NCI-H1694 treated with DMSO at 0.1 percent for 48 hours (cell line): ENCODE measurements around the gene PKP2.
A peak's percentile ranks its signal among the peaks of the same experiment; 100 is the strongest.
"Not testable (repeated sequence)": the region's sequence is repeated elsewhere in the genome, so short reads cannot be mapped to it uniquely, and the experiment has no call there.

Experiments used
- DNase-seq: peaks from one replicate; lab custom pipeline; 2025; lab: John Stamatoyannopoulos, UW

Gene PKP2

DNA sequence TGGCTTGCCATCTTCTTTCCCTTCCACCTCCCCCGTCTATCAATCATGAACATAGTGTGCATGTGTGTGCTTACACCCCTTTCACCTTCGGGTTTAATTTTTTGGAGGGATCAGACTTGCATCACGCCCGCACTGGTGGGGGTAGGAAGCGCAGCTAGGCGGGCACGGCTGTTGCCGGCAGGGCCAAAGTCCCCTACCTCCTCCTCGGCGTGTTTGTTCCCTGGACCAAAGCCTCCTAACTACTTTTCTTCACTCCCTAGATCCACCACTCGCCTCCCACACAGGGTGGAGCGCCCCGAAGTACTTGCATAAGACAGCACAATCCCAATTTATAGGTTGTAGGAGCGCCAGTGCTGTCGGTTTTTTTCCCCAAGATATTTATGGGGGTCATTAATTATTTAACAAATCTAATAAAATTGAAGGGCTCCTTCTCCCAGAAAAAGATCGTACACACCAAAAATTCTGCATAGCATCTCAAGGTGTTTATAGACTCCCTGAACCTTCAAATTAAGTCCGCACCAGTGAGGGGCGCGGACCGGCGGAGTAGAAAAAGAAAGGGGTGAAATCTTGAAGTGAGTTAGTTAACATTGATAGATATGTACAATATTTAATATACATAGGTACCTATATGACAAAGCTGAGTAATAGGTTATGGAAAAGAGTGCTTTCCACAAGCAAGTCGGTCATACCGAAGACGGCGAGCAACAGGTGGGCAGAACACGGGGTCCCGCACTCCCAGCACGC is 717 bp downstream of the PKP2 start:
- no peak for DNase-seq

DNA sequence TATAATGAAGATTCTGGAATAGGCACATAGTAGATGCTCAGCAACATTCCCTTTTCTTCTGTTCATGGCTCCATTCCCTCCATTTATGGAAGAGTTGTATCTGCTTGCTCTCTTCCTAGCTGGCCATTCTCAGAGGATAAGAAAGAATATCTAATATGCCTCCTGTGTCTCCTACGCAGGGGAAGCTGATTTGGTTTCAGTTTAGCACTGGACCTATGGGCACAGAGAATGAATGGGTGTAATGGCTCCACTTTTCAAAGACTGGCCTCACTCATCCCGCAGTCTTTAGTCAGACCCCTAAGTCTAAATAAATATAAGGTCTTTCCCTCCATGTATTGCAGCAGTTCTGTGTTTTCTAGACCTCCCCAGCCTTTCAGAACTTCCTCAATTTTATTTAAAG is 2.0 kb downstream of the PKP2 start:
- DNase-seq, result no peak

DNA sequence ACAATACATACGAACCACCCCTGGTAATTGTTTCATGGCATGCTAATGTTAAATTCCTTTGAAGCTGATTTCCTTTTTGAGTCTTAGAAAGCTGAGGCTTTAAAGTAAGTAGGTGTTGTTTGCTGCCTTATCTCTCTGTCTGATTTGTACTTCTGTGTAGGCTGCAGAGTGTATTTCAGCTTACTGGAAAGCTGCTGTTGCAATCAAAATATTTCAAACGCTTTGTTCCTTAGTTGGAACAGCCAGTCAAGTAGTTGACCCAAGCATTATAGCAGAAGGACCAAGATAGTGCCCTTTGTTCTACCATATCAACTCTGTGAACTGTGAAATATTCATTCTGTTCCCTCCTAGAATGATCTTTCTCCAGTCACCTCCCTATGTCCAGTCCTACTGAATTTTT is 3.1 kb downstream of the PKP2 start:
- no peak for DNase-seq

DNA sequence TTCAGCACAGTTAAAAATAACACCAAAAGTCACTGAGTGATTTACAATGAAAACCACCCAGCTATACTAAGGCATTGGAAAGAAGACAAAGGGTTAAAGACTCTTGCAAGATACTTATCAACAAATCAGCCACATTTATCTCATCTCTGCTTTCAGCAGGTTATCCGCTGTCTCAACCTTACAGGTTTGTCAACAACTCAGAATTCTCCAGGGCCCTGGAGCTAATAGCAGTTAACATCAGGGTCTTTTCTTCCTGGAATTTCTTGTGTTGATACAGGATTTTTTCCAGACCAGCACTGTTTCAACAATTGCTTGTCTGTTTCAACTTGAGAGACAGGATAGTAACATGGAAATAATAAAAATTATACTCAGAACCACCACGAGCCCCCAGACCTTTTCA is 3.5 kb downstream of the PKP2 start:
- no peak for DNase-seq

DNA sequence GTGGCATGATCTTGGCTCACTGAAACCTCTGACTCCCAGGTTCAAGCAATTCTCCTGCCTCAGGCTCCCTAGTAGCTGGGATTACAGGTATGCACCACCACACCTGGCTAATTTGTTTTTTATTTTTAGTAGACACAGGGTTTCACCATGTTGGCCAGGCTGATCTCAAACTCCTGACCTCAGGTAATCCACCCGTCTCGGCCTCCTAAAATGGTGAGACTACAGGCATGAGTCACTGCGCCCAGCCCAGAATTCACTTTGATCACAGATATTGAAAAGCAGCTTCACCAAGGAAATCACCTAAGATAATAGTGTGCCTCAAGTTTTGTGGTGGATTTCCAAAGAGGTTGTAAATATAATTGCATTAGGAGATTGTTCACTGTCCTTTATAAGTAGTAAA is 4.2 kb downstream of the PKP2 start:
- not testable (repeated sequence) for DNase-seq

DNA sequence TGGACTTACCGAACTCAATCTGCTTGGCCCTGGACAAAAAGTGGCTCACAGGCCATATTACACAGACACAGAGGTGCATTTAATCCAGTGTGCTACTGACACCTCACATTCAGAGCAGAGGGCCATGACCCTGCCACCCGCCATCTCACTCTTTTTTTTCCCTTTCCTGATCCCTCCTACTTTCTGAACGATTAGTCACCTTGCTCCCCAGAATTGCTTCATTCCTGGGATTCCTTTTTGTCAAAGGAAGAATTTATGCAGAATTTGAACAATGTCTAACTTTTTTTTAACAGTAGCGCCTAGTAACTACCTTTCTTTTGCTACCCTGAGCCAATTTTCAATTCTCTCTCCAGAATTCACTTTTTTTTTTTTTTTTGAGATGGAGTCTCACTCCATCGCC is 4.6 kb downstream of the PKP2 start:
- no peak for DNase-seq

DNA sequence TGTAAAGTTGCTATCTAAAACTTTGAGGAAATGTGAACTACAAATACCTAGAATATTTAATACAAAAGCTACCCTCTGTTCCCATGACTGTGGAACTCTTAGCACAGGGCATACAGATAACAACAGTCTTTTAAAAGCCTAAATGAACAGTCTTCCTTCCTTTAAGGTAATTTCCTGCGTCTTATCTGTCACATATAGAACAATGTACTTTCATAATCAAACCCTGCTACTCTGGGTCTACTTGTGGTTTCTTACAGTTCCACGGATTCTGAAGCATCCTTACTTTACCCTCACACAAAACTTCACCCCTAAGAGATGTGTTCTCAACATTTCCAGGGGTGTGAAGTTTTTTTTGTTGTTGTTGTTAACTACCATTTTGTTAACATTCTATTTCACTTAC is 5.1 kb downstream of the PKP2 start:
- DNase-seq, result no peak

DNA sequence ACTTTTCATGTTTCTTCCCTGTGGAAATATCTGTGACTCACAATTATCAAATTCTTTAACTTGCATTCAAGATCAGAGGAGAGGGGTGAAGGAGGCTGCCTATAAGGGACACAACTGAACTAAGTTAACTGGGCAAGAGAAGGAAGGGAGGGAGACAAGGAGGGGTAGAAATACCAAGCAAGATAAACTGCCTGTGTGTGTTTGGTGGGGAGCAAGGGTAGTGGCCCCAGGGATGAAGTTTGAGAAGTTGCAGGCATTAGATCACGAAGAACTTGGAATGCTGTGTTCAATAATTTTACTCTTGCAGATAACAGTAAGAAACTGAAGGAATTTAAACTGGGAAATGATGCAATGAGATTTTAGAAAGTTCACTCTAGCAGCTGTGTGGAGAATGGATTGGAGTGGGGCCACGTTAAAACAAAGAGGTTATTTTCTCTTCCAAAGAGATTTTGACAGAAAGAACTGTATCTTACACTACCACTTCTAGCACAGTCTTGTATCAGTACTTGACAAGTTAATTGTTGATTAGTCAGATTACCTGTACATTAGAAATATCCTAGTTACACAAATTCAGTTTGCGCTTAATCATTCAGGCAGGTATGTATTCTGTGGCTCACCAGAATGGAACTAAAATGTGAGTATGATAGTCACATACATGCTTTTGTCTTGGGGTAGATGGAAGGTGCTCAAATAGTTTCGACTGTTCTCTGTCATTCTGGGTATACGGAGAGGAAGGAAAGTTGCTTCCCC is 7.4 kb downstream of the PKP2 start:
- DNase-seq, result no peak

DNA sequence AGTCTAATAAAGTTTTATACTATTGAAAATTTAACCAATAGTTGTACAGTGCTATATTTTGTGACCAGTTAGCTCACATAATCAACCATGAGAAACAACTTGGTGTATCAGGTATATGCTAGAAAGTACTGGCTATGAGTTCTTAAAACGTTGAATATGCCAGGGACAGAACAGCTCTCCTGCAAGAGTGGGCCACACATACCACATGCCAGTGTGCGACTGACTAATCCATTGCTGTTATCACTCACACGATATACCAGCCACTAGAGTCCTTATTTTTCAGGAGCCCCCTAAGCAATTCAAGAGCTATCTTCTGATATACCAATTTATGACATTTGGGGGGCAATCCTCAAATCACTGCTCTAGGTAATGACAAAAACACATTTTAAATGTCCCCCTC is 9.5 kb downstream of the PKP2 start:
- no peak for DNase-seq

DNA sequence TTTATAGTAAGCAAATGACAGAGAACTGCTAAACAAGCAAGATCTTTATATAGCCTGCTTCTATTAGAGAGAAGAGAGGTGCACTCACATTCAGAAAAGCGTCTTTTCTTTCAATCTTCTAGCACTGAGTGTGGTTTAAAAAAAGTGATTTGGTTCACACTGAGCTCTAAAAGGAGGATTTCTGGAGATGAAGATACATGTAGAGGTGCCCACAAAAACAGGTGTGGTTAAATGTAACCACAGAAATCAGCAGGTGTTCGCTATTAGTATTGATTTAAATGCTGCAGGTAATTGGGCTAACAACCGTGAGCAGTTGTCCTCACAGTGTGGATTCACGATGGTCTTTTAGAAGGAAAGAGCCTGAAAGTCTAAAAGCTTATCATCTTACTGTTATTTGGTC is 10.7 kb downstream of the PKP2 start:
- no peak for DNase-seq

DNA sequence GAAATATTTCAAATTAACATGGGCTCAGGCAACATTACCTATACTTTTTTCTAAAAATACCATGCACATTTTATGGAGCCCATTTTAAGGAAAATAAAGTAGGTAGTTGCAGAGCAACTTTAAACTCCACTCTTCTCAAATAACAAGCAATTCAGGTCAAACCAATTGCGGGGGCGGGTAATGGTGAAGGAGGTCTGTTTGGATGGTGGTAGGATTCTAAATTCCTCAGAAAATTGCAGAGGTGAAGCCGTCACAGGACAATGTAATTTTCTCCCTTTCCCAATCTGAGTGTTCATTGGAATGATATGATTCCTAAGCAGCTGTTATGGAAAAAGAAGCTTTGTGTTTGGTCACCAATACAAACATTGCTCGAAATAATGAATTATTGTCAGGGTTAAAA is 11.6 kb downstream of the PKP2 start:
- no peak for DNase-seq

DNA sequence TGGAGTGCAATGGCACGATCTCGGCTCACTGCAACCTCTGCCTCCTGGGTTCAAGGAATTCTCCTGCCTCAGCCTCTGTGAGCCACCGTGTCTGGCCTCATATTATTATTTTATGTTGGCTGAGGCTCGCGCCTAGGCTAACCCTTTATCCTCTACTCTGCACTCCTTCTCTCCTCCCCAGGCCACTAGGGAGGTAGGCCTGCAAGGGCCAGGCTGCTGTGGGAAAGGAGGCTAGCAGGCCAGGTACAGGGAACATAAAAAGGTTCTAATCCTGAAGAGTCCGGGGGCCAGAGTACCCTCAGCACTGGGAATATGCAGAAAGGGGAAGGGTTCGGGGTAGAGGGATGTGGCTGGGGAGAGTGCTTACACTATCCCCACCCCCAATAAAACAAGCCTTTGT is 14.9 kb downstream of the PKP2 start:
- no peak for DNase-seq

DNA sequence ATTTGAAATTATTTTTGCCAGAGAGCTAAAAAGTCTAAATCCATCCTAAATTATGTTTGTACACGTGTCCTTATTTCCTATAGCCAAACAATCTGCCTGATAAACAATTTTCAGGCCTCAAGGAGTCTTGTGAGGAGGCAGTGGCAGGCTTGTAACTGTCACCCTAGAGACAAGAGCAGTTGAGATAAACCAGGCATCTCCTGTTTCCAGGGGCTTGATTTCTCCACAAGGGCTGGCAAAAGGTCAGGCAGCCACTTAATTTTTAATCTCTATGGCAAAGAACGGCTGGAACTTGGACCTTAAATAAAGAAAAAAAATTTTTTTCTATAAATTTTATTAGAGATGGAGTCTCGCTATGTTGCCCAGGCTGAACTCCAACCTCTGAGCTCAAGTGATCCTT is 15.5 kb downstream of the PKP2 start:
- DNase-seq, result no peak

DNA sequence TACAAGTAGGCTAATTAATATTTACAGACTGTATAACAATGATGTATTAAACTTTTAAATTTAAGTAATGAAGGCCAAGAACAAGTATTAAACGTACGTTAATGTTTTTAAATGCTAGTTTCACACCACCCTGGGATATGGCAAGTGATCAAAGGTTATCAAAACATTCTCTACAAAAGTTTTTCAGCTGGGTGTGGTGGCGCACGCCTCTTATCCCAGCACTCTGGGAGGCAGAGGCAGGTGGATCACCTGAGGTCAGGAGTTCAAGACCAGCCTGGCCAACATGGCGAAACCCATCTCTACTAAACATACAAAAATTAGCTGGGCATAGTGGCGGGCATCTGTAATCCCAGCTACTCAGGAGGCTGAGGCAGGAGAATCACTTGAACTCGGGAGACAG is 17.5 kb downstream of the PKP2 start:
- not testable (repeated sequence) for DNase-seq

DNA sequence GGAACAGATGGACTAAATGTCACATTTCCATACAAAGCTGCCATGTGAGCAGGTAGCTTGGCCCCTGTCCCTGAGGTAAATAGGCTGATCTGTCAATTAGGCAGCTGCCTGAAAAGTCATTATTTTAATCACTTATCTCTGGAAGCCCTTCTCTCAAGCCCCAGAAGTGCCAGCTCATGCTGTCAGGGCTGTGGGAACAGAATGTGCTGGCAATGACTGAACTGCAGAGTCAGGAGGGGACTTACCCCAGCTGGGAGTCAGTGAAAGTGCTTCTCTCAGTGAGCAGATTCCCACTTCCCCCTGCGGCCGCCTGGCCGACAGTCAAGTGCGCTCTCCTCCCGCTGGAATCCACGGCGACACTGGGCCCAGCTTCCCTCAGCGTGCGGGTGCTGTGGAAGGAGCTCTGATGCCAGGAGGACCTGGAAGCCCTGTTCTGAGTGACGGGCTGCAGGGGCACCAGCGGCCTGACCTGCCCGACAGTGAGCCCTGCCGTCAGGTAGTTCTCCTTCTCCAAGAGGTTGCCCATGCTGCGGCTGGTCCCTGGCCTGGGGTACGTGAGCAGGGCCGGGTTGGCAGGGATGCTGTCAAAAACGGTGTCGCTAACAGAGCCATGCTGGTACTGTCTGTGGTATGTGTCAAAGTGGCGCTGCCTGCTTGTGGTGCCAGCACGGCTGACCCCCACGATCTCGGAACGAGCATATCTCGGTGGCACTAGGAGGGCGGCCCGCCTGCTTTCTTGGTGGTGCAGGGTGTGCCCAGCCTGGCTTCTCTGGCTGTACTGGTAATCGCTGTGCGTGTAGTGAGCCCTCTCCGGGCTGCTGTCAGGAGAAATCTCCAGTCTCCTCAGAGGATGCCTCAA is 18.7 kb downstream of the PKP2 start:
- DNase-seq, result peak; percentile 100

DNA sequence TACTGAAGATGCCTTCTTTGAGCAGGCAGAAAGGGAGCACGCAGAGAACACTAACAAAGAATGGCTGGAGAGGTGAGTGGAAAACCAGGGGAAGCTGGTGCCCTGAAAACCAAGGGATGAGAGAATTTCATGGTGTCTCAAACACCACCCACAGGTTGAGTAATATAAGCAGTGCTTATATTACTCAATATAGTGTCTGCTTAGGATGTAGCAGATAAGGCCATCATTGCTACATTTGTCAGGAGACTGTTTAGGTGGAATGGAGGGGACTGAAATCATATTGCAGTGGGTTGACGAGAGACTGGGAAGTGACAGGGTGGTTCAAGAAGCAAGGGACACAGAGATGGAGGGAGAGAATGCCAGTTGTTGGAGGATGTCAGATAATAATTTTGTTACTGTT is 20.6 kb downstream of the PKP2 start:
- no peak for DNase-seq

DNA sequence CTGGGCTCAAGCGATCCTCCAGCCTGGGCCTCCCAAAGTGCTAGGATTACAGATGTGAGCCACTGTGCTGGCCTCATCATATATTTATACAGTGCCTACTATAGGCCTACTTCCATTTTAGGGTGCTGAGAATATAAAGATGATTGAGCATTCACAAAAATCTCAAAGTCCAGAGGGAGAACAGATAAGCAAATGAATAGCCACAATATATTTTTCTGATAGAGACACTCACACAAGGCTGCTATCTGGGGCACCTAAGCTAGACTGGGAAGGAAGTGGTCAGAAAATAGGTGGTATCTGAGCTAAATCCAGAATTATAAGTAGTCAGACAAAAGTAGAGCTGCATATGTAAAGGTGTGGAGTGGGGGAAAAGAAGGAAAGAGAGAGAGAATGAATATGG is 21.6 kb downstream of the PKP2 start:
- no peak for DNase-seq

DNA sequence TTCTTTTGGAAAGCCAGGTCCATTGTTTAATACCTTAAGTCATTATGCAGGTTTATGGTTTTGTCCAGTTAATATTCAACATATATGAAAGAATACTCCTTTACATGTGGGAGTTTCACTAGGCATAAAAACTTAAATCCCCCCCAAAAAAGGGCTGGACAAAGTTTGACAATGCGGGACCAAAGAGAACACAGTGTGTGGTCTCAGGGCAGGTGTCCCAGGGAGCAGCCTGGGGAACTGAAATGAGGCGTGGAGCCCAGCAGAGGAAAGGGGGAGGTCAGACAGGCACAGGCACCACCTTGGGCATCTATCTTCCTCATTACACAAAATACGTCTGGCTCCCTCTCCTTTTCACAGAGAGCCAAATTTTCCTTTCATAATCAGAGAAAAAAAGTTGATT is 22.5 kb downstream of the PKP2 start:
- no peak for DNase-seq

DNA sequence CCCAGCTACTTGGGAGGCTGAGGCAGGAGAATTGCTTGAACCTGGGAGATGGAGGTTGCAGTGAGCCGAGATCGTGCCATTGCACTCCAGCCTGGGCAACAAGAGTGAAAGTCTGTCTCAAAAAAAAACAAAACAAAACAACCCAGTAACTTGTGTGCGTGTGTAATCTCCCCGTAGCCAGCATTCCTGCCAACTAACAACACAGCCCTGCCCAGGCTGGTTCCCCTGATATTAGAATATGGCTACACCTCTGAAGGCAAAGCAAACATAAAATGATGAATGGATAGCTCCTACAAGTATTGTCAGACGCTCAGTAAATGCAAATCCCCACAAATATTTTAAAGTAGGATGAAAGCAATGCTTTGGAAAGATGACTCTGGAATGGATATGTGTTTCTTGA is 24.2 kb downstream of the PKP2 start:
- not testable (repeated sequence) for DNase-seq

DNA sequence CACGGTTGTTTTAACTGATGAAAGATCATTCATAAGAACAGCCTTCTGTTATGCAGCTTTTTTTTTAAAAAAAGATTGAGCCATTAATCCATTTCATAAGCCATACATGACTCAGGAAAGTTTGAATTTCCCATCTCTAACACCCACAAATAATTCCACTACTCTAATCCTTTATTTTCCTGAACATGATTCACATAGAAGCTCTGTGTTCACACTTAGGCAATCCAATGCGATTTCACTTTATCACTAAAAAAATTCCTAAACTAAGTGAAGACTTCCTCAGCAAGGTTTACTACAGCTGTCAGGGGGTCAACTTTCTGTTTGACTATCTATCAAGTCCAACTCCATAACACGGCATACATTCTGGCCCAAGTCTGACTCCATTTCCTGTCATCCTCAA is 25.9 kb downstream of the PKP2 start:
- no peak for DNase-seq

DNA sequence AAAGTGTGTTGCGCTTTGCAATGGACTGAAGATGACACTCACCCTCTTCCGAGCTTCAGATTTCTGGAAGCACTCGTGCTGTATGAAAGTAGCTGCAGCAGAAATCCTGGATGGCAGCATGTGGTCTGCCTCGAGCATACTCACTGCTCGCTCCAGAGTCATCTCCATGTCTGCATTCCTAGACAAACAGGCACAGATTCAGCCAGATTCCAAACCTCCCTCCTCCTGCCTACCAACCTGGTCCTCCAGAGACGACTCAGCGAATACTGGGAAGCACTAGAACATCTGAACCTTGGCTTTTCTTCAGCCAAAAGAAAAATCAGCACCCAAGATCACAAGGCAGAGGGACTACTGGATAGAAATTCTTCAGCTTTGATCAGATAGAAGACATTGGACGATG is 27.7 kb downstream of the PKP2 start:
- DNase-seq, result no peak

DNA sequence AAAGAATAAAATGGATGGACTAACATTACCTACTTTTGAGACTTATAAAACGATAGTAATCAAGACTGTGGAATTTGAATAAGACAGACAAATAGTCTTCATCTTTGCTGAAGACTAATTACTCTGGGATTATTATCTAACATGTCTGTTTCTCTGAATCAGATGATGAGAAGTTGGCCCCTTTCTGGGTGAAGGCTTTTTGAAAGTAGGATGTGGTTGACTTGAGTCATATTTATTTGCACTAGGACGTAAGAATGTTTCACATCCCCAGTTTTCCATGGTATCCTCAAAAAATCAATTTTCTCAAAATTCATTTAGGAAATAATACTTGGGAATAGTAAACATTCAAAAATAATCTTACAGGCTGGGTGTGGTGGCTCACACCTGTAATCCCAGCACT is 31.8 kb downstream of the PKP2 start:
- no peak for DNase-seq

DNA sequence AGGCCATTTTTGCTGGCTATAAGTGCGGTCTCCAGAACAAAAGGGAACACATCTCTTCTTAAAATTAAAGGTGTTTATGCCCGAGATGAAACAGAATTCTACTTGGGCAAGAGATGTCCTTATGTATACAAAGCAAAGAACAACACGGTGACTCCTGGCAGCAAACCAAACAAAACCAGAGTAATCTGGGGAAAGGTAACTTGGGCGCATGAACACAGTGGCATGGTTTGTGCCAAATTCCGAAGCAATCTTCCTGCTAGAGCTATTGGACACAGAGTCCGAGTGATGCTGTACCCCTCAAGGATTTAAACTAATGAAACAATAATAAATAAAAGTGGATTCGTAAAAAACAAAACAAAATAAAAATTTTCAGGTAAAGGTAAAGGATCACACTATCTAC is 33.4 kb downstream of the PKP2 start:
- no peak for DNase-seq
